Measurements from ENCODE around the gene HOXB1. TPM values are rescaled to one million over a fixed set of nuclear protein-coding genes. Genes with fewer than 3 reads are reported as not detected.

The HOXB1 gene
- total RNA-seq, 1 experiment from 2014 or later, result not detected

- H3K27me3 ChIP-seq (ENCODE audit: insufficient read depth, low read depth), result no peaks in the 10 kb centered on the region
Measured at GRCh38 chr17:48578616-48579470, 48.0 kb upstream of the HOXB1 start.

GRCh38 chr17:48577946-48578615 is 47.3 kb upstream of the HOXB1 start, which contains the start of gene HOXB4:
Gene HOXB4, minus strand, starts transcription at chr17:48578350. Its CDS starts 31 bp downstream, at chr17:48578319.
- H3K36me3 ChIP-seq (ENCODE audit: low read depth), result no peaks in the 10 kb centered on the region
- ChIA-PET POLR2A (ENCODE audit: unreplicated experiment) (no interaction called here), CTCF (no interaction called here)
- H3K27me3 ChIP-seq (ENCODE audit: insufficient read depth, low read depth), result no peaks in the 10 kb centered on the region
- no peaks in the 10 kb centered on the region for H3F3A ChIP-seq (ENCODE audit: insufficient read depth, low read depth)
- no peak within 1 kb of the TSS for H2AFZ ChIP-seq
- BruUV-seq (replicated peaks), result no TSS peak
- no peak within 1 kb of the TSS for H3K27ac ChIP-seq
- no peak within 1 kb of the TSS for H3K4me3 ChIP-seq
- intact Hi-C loops (cut with micrococcal nuclease; ENCODE audit: unreplicated experiment), result no loop called here
- H3K79me2 ChIP-seq (ENCODE audit: low read depth), result no peaks in the 10 kb centered on the region
- no peaks in the 10 kb centered on the region for H3K4me1 ChIP-seq (replicated peaks; ENCODE audit: insufficient read depth)
- H3K9me2 ChIP-seq (ENCODE audit: insufficient read depth), result no peaks in the 10 kb centered on the region
- TF ChIP-seq CTCF (conservative IDR thresholded peaks at IDR 0.05) (no peak), EZH2 (IDR thresholded peaks at IDR 0.05; ENCODE audit: low read depth) (no peak)
- no peak for DNase-seq
- H4K20me1 ChIP-seq (ENCODE audit: insufficient read depth), result no peaks in the 10 kb centered on the region
- H3K4me2 ChIP-seq, result no peak within 1 kb of the TSS
- H3K9me3 ChIP-seq (ENCODE audit: insufficient read depth, low read depth), result no peaks in the 10 kb centered on the region

More at GRCh38 chr17:48578616-48579470, 48.0 kb upstream of the HOXB1 start:
- TF ChIP-seq CTCF (conservative IDR thresholded peaks at IDR 0.05), result no peak
- no peak for TF ChIP-seq EZH2 (IDR thresholded peaks at IDR 0.05; ENCODE audit: low read depth)
- no TSS peak for BruUV-seq (replicated peaks)
- no peak overlapping the region for H3K4me2 ChIP-seq
- H3K36me3 ChIP-seq (ENCODE audit: low read depth), result no peaks in the 10 kb centered on the region
- H3K4me3 ChIP-seq, result no peak overlapping the region
- intact Hi-C loops (cut with micrococcal nuclease; ENCODE audit: unreplicated experiment), result no loop called here
- POLR2A ChIA-PET (ENCODE audit: unreplicated experiment), result no interaction called here
- DNase-seq, result no peak
- no peaks in the 10 kb centered on the region for H3K79me2 ChIP-seq (ENCODE audit: low read depth)
- no peak overlapping the region for H3K27ac ChIP-seq
- H3F3A ChIP-seq (ENCODE audit: insufficient read depth, low read depth), result no peaks in the 10 kb centered on the region
- CTCF ChIA-PET, result no interaction called here
- no peaks in the 10 kb centered on the region for H3K9me3 ChIP-seq (ENCODE audit: insufficient read depth, low read depth)
- no peak overlapping the region for H2AFZ ChIP-seq
- no peaks in the 10 kb centered on the region for H3K4me1 ChIP-seq (replicated peaks; ENCODE audit: insufficient read depth)
- H3K9me2 ChIP-seq (ENCODE audit: insufficient read depth), result no peaks in the 10 kb centered on the region
- H4K20me1 ChIP-seq (ENCODE audit: insufficient read depth), result no peaks in the 10 kb centered on the region

GRCh38 chr17:48577330-48577945 is 46.6 kb upstream of the HOXB1 start:
- no peak overlapping the region for H3K27ac ChIP-seq
- no peak overlapping the region for H3K4me2 ChIP-seq
- TF ChIP-seq EZH2 (IDR thresholded peaks at IDR 0.05; ENCODE audit: low read depth), result no peak
- TF ChIP-seq CTCF (conservative IDR thresholded peaks at IDR 0.05), result no peak
- no peak for DNase-seq
- CTCF ChIA-PET, result no interaction called here
- no peaks in the 10 kb centered on the region for H3K27me3 ChIP-seq (ENCODE audit: insufficient read depth, low read depth)
- no peak overlapping the region for H3K4me3 ChIP-seq
- no peak overlapping the region for H2AFZ ChIP-seq
- no peaks in the 10 kb centered on the region for H3F3A ChIP-seq (ENCODE audit: insufficient read depth, low read depth)
- H3K4me1 ChIP-seq (replicated peaks; ENCODE audit: insufficient read depth), result no peaks in the 10 kb centered on the region
- POLR2A ChIA-PET (ENCODE audit: unreplicated experiment), result no interaction called here
- no TSS peak for BruUV-seq (replicated peaks)
- no peaks in the 10 kb centered on the region for H3K79me2 ChIP-seq (ENCODE audit: low read depth)
- no peaks in the 10 kb centered on the region for H3K9me3 ChIP-seq (ENCODE audit: insufficient read depth, low read depth)
- no peaks in the 10 kb centered on the region for H4K20me1 ChIP-seq (ENCODE audit: insufficient read depth)
- no peaks in the 10 kb centered on the region for H3K36me3 ChIP-seq (ENCODE audit: low read depth)
- intact Hi-C loops (cut with micrococcal nuclease; ENCODE audit: unreplicated experiment), result no loop called here
- H3K9me2 ChIP-seq (ENCODE audit: insufficient read depth), result no peaks in the 10 kb centered on the region

All from PC-9 (cell line).